GM13977 (cell line): ENCODE measurements around the gene MPHOSPH8.

ENCODE experiments used
- DNase-seq: peaks from one replicate; pipeline ENCODE4 v3.0.0; 2012; ENCODE audit warnings: low spot score
- in situ Hi-C: fragments of 300-500 bp; cut with MboI; formaldehyde crosslinking; loops from one replicate; pipeline ENCODE4 v1.12.0; 2022; ENCODE audit warnings: low sequenced_read_pairs, low pct_unique_long_range_greater_than_20kb, mixed read lengths, inconsistent platforms; ENCODE audit not compliant: unreplicated experiment
- TF ChIP-seq, protein P1 (sequence below): IDR thresholded peaks from 2 replicates; pipeline ENCODE4 v1.5.1; 2012; ENCODE audit warnings: mild to moderate bottlenecking, control low read depth; ENCODE audit not compliant: insufficient read depth; ENCODE audit errors: extremely low read depth, missing control alignments

Gene MPHOSPH8

DNA sequence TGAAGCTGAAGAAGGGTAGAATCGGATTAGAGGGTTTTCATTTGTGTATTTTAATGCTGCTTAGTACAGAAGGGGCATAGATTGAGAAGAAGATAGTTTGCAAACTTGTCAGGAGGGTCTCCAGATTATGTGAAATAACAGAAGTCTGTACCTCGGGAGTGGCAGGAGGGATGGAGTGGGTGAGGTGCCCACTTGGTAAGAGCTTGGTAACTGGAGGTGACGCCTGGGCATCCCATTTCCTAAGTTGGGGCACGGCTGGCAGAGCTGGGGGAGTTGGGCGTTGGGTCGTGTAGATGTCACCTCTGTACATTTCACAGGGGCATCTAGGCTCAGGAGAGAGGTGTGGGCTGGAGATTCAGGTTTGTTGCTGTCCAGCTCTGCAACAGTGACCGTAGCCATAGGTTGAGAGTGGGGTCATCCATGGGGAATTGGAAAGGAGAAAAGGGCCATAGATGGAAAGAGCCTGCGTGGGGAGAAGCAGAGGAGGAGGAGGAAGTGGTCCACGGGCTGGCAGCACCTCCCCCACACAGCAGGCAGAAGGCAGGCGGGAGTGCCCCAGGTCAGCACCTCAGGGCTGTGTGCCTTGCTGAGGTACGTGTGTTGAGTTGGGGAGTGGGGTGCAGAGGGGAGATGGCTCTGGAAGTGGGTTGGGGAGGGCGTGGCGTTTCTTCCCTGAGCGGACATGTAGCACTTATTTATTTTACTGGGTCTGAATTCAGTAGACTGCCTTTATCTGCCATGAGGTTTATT lies 31.2 kb downstream of the MPHOSPH8 start:
- no peak for DNase-seq
- in situ Hi-C loops: no loop called here
- TF ChIP-seq, protein P1, sequence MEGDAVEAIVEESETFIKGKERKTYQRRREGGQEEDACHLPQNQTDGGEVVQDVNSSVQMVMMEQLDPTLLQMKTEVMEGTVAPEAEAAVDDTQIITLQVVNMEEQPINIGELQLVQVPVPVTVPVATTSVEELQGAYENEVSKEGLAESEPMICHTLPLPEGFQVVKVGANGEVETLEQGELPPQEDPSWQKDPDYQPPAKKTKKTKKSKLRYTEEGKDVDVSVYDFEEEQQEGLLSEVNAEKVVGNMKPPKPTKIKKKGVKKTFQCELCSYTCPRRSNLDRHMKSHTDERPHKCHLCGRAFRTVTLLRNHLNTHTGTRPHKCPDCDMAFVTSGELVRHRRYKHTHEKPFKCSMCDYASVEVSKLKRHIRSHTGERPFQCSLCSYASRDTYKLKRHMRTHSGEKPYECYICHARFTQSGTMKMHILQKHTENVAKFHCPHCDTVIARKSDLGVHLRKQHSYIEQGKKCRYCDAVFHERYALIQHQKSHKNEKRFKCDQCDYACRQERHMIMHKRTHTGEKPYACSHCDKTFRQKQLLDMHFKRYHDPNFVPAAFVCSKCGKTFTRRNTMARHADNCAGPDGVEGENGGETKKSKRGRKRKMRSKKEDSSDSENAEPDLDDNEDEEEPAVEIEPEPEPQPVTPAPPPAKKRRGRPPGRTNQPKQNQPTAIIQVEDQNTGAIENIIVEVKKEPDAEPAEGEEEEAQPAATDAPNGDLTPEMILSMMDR: no peak

- DNase-seq: no peak
- in situ Hi-C loops: no loop called here
- TF ChIP-seq, protein P1: no peak
Measured at GRCh38 chr13:19665427-19665859, 32.0 kb downstream of the MPHOSPH8 start.

DNA sequence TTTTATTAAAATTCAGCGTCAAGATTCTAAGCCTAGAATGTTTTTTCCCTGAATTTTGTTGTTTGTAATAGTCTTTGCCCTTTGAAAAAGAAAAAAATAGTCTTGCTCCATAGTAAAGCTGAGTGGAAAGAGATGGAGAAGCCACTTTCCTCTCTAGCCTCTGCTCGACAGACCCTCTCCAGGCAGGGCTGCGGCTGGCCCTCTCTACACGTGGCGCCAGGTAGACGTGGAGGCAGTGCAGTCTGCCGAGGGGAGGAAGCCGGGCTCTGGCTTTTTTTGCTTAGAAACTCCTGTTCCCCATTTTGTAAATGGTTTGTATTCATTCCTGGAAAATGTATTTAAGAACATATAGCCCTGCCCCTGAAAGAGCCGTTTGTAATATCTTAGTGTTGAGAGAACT lies 35.3 kb downstream of the MPHOSPH8 start:
- TF ChIP-seq, protein P1: no peak
- in situ Hi-C loops: no loop called here
- DNase-seq: no peak

- no peak for DNase-seq
- in situ Hi-C loops: no loop called here
- TF ChIP-seq, protein P1: no peak
Measured at GRCh38 chr13:19670147-19670546, 36.7 kb downstream of the MPHOSPH8 start.

GRCh38 chr13:19672990-19673389 lies 39.5 kb downstream of the MPHOSPH8 start:
- in situ Hi-C loops: no loop called here
- no peak for DNase-seq
- TF ChIP-seq, protein P1: no peak

DNA sequence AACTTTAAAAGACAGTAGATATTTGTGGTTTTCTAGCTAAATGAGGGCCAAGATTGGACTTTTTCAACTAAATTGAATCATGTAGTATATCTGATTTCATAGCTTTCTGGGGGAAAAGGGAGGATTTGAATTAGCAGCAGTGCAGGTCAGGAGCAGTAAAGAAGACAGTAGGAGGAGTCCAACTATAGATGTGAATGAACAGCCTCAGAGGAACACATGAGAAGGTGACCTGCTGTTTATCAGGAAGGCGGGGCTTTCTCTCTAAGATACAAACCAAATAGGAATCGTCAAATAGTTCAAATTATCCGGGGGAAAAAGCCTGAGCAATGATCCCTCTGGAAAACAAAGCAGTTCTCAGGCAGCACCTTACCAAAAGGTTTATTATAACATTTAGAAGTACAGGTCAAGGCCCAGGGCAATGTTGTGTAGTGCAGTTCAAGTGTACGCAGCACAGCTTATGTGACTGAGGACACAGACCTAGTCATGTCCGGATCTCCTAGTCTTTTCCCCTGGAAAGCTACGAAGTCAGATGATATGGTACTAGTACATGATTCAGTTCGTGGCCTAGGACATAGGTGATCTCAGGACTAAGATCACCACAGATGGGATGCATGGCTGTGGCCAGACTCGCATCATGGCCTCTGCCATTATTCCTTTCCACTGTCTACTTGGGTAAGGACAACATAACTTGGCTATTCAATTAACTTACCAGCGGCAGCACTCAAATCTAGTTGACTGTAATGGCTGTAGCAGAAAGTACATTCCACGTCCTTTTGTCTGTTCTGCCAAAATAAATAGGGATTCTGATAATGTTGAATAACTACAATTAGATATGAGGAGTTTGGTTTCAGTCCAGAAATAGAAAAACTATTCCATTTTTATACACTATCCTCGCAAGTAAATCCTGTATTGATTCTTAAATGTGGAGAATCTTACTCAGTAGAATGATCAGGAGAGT lies 40.3 kb downstream of the MPHOSPH8 start:
- no peak for DNase-seq
- in situ Hi-C loops: no loop called here
- TF ChIP-seq, protein P1: no peak
